Upper lobe of left lung (tissue), 6 donors: Measurements from ENCODE around the gene CLIP2. TPM values are rescaled to one million over a fixed set of nuclear protein-coding genes. Genes with fewer than 3 reads are reported as not detected.
"Not testable (repeated sequence)": the region's sequence is repeated elsewhere in the genome, so short reads cannot be mapped to it uniquely, and the experiment has no call there.

Experiments
- ATAC-seq, 2 donors: fragments of 200-7000 bp; cut with Tn5 transposase; one replicate each; pipeline ENCODE4 v1.9.1; 2022; ENCODE audit warnings: mild to moderate bottlenecking in 2 of 2, moderate library complexity in 2 of 2; ENCODE audit not compliant: low FRiP score in 2 of 2
- DNase-seq, 2 donors: peaks; one replicate each; pipeline ENCODE4 v3.0.0-alpha.2; 2019 to 2020
- H3K27ac ChIP-seq, 4 donors: fragments of 200-600 bp; sonication (generic); one replicate each; pipeline ENCODE4 v1.5.1; 2016 to 2019
- H3K27me3 ChIP-seq, 4 donors: fragments of 200-600 bp; sonication (generic); one replicate each; pipeline ENCODE4 v1.5.1; 2017 to 2019
- H3K36me3 ChIP-seq, 4 donors: fragments of 200-600 bp; sonication (generic); one replicate each; pipeline ENCODE4 v1.5.1; 2016 to 2019
- H3K4me1 ChIP-seq, 4 donors: fragments of 200-600 bp; sonication (generic); one replicate each; pipeline ENCODE4 v1.5.1; 2018 to 2019
- H3K4me3 ChIP-seq, 4 donors: fragments of 200-600 bp; sonication (generic); one replicate each; pipeline ENCODE4 v1.5.1; 2017 to 2019; ENCODE audit warnings: mild to moderate bottlenecking in 2 of 4, moderate library complexity in 1 of 4
- H3K9me3 ChIP-seq, 4 donors: fragments of 200-600 bp; sonication (generic); one replicate each; pipeline ENCODE4 v1.5.1; 2018 to 2019
- CTCF ChIP-seq, 6 experiments: fragments of 450-650 bp in 4 of 6; fragments of 200-600 bp in 2 of 6; sonication (generic) in 2 of 6; IDR thresholded peaks; one replicate each; pipeline ENCODE4 v1.5.1; 2016 to 2019; ENCODE audit warnings: antibody characterized with exemption in 6 of 6
- EP300 ChIP-seq, 4 donors: sonication (generic); formaldehyde crosslinking; IDR thresholded peaks; one replicate each; pipeline ENCODE4 v1.5.1; 2017; ENCODE audit warnings: antibody characterized with exemption in 4 of 4, control low read depth in 2 of 4
- POLR2A ChIP-seq, 4 donors: fragments of 450-650 bp; IDR thresholded peaks; one replicate each; pipeline ENCODE4 v1.5.1; 2016 to 2017; ENCODE audit warnings: antibody characterized with exemption in 4 of 4, mild to moderate bottlenecking in 2 of 4
- POLR2AphosphoS5 ChIP-seq, 2 donors: sonication (generic); formaldehyde crosslinking; IDR thresholded peaks; one replicate each; pipeline ENCODE4 v1.5.1; 2017; ENCODE audit warnings: antibody characterized with exemption in 2 of 2
- whole genome bisulfite sequencing, 2 donors: methylation state at CpG; one replicate each; pipeline ENCODE4 v1.1.5; 2017 to 2018; 5-methylcytosine and 5-hydroxymethylcytosine counted together
- total RNA-seq, 6 donors: library from RNA; depleted of rRNA in 4 of 6; stranded (reverse); fragments of >200 nt in 4 of 6; gene quantifications; one replicate each; pipeline versions ENCODE4 v1.1.0 to v1.2.1, GENCODE V29; 2016 to 2021
- donor health status: DM: no; HTN: no; CAD: no; lungs with moderate emphysema.
- donor health status: DM: no; HTN: yes; CAD: no; lungs with severe emphysema.

CLIP2 gene
- total RNA-seq, 6 donors from 2014 or later: 12.1 to 55.5 (median 24.8) TPM

GRCh38 chr7:74349621-74350020, 60.4 kb downstream of the CLIP2 start:
- no peak for TF ChIP-seq CTCF (IDR thresholded peaks at IDR 0.05)
- no peak for TF ChIP-seq POLR2A (IDR thresholded peaks at IDR 0.05)
- no peak for TF ChIP-seq POLR2AphosphoS5 (IDR thresholded peaks at IDR 0.05)
- TF ChIP-seq EP300 (IDR thresholded peaks at IDR 0.05): no peak
- H3K27ac ChIP-seq: no peak overlapping the region
- no peaks in the 10 kb centered on the region for H3K9me3 ChIP-seq
- WGBS, 2 donors: 96 to 97% methylated on average over 10 of the region's 10 CpGs
- H3K4me1 ChIP-seq: no peaks in the 10 kb centered on the region
- H3K36me3 ChIP-seq: peaks cover 0 to 6% (median 1%) of the 10 kb centered on the region in 4 donors
- ATAC-seq (no peak), DNase-seq (no peak)
- H3K4me3 ChIP-seq: no peak overlapping the region
- H3K27me3 ChIP-seq: no peaks in the 10 kb centered on the region

GRCh38 chr7:74350751-74351150, 61.5 kb downstream of the CLIP2 start:
- H3K36me3 ChIP-seq: peaks cover 0 to 10% (median 0%) of the 10 kb centered on the region in 4 donors
- no peaks in the 10 kb centered on the region for H3K9me3 ChIP-seq
- no peaks in the 10 kb centered on the region for H3K4me1 ChIP-seq
- H3K4me3 ChIP-seq: no peak overlapping the region
- H3K27me3 ChIP-seq: no peaks in the 10 kb centered on the region
- TF ChIP-seq POLR2AphosphoS5 (IDR thresholded peaks at IDR 0.05) (no peak), POLR2A (IDR thresholded peaks at IDR 0.05) (no peak)
- H3K27ac ChIP-seq: no peak overlapping the region
- ATAC-seq: no peak
- WGBS, 2 donors: 100% methylated on average over 1 of the region's 1 CpG
- DNase-seq: no peak

DNA sequence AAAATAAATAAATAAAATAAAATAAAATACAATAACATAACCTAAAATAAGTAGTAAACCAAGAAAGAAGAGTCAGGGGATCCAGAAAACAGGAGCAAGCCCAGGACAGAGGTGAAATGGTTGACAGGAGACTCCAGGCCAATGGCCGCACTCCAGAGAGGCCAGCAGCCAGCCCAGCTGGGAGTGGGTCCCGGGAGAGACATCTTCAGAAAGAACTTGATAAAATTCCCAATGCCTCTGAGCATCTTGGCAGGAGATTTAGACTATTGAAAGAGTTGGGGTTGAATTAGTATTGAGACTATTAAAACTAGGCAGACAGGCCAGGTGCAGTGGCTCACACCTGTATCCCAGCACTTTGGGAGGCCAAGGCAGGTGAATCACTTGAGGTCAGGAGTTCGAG, 62.6 kb downstream of the CLIP2 start:
- Histone ChIP-seq H3K4me1 (no peaks in the 10 kb centered on the region), H3K4me3 (no peak overlapping the region), H3K36me3 (peaks cover 0 to 21% (median 3%) of the 10 kb centered on the region in 4 donors), H3K9me3 (peaks cover 0 to 8% (median 0%) of the 10 kb centered on the region in 4 donors), H3K27me3 (no peaks in the 10 kb centered on the region), H3K27ac (no peak overlapping the region)
- TF ChIP-seq POLR2A (IDR thresholded peaks at IDR 0.05): no peak
- no peak for TF ChIP-seq EP300 (IDR thresholded peaks at IDR 0.05)
- TF ChIP-seq CTCF (IDR thresholded peaks at IDR 0.05): no peak
- TF ChIP-seq POLR2AphosphoS5 (IDR thresholded peaks at IDR 0.05): no peak
- no peak for DNase-seq
- no peak for ATAC-seq
- 87 to 88% methylated on average over 3 of the region's 3 CpGs for WGBS, 2 donors

DNA sequence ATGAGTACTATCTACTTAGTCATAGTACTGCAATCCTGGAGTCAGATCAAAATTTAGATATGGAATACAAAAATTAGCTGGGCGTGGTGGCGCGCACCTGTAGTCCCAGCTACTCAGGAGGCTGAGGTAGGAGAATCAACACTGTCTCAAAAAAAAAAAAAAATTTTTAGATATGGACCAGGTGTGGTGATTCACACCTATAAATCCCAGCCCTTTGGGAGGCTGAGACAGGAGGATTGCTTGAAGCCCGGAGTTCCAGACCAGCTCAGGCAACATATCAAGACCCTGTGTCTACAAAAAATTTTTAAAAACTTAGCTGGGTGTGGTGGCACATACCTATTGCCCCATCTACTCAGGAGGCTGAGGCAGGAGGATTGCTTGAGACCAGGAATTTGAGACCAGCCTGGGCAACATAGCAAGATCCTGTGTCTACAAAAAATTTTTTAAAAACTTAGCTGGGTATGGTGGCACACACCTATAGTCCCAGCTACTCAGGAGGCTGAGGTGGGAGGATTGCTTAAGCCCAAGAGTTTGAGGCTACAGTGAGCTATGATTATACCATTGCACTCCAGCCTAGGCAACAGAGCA, 63.4 kb downstream of the CLIP2 start:
- ATAC-seq, H3K4me1 ChIP-seq, H3K9me3 ChIP-seq, H3K27me3 ChIP-seq, H3K4me3 ChIP-seq, DNase-seq, H3K27ac ChIP-seq: not testable (repeated sequence)
- peaks cover 0 to 28% (median 4%) of the 10 kb centered on the region in 4 donors for H3K36me3 ChIP-seq
- WGBS, 2 donors: 73 to 98% methylated on average over 4 of the region's 4 CpGs

DNA sequence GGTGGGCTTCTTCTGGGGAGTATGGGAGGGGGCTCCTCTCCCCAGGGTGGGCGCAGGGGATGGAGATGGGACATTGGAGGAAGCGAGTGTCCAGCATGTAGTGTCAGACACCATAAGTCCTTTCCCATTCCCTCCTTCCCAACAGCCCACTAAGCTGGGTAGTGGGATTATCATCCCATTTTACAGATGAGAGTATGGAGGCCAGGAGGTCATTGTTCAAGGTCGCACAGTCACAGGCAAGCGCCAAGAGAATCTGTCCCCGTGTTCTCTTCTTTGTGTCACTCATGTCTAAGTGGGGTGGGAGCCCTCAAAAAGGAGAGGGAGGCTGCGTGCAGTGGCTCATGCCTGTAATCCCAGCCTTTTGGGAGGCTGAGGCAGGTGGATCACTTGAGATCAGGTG, 64.8 kb downstream of the CLIP2 start:
- TF ChIP-seq EP300 (IDR thresholded peaks at IDR 0.05) (no peak), CTCF (IDR thresholded peaks at IDR 0.05) (no peak), POLR2AphosphoS5 (IDR thresholded peaks at IDR 0.05) (no peak), POLR2A (IDR thresholded peaks at IDR 0.05) (no peak)
- H3K27ac ChIP-seq: no peak overlapping the region
- no peak for ATAC-seq
- peaks cover 0 to 8% (median 0%) of the 10 kb centered on the region in 4 donors for H3K9me3 ChIP-seq
- H3K4me3 ChIP-seq: no peak overlapping the region
- H3K4me1 ChIP-seq: no peaks in the 10 kb centered on the region
- no peaks in the 10 kb centered on the region for H3K27me3 ChIP-seq
- 95 to 100% methylated on average over 6 of the region's 6 CpGs for WGBS, 2 donors
- DNase-seq: no peak
- peaks cover 0 to 35% (median 4%) of the 10 kb centered on the region in 4 donors for H3K36me3 ChIP-seq

DNA sequence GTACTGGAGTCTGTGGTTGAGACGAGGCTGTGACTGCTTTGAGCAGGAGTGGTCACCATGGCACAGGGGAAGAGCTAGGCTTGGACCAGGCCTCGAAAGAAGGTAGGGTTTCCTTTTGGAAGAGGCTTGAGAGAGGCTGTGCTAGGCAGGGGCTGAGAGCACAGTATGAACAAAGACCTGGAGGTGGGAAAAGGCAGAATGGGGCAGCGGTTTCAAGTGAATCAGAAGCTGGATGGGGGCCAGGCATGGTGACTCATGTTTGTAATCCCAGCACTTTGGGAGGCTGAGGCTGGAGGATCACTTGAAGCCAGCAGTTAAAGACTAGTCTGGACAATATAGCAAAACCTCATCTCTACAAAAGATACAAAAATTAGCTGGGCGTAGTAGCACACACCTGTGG, 65.9 kb downstream of the CLIP2 start:
- ATAC-seq: peak; percentile 21 to 49
- Histone ChIP-seq H3K4me1 (no peaks in the 10 kb centered on the region), H3K4me3 (no peak overlapping the region), H3K36me3 (peaks cover 0 to 43% (median 7%) of the 10 kb centered on the region in 4 donors), H3K9me3 (peaks cover 0 to 8% (median 0%) of the 10 kb centered on the region in 4 donors), H3K27me3 (no peaks in the 10 kb centered on the region), H3K27ac (no peak overlapping the region)
- WGBS, 2 donors: 83 to 85% methylated on average over 4 of the region's 4 CpGs
- no peak for TF ChIP-seq POLR2A (IDR thresholded peaks at IDR 0.05)
- TF ChIP-seq CTCF (IDR thresholded peaks at IDR 0.05): no peak
- TF ChIP-seq EP300 (IDR thresholded peaks at IDR 0.05): no peak
- TF ChIP-seq POLR2AphosphoS5 (IDR thresholded peaks at IDR 0.05): no peak
- DNase-seq: peak in 1 of 2 donors; percentile 29
